CD4-positive, alpha-beta T cell treated with Interleukin-2 at 100 ng/mL for 4 hours (primary cell): ENCODE data around the gene SEMA4C.

ENCODE experiments used
- DNase-seq: peaks from one replicate; pipeline ENCODE4 v3.0.0-alpha.2; 2020; ENCODE audit warnings: low spot score

SEMA4C gene

DNA sequence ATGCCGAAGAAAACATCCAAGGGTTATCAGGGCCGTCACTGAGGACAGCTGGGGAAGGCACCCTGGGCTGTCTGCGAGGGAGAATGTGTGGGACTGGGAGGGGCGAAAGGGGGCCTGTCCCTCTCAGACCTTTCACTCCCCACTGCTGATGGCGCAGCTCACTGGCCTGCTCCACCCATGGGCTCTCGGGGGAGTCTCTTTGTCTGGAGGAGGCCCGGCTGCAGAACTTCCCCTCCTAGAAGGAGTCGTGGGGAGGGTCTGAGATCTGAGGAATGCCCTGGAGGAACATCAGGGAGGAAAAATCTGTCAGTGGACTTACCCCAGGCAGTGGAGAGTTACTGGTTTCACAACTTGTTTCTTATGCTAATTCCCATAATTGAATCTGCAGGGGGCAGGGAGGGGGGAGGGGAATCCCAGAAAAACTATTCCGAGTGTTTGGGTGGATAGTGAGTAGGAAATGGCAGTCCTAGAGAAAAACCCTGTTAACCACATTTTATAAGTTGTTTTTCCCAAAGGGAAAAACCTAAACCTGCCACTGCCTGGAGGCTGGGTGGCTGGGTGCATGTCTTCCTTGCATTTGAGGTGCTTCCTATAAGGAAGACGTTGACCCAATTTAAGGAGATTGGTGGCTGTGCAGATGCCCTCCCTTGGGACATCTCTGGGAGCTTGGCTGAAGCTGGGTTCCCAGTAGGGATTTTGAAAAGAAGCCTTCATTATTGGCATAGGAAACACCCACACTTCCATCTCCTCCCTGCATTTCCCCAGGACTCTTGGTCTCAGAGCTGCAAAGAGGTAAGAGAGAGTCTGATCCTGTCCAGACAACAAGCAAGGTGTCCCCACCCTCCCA lies 11.7 kb upstream of the SEMA4C start:
- DNase-seq, result no peak

DNA sequence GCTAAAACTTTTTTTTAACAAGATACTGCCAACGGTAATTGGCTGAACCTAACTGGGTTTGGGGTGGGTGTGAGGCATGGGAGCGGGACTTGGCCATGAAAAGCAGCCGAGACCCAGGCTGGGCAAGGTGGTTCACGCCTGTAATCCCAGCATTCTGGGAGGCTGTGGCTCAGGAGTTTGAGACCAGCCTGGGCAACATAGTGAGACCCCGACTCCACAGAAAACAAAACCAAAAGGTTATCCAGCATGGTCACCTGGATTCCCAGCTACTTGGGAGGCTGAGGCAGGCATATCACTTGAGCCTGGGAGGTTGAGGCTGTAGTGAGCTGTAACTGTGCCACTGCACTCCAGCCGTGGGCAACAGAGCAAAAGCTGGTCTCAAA lies 11.0 kb upstream of the SEMA4C start:
- DNase-seq, result no peak

DNA sequence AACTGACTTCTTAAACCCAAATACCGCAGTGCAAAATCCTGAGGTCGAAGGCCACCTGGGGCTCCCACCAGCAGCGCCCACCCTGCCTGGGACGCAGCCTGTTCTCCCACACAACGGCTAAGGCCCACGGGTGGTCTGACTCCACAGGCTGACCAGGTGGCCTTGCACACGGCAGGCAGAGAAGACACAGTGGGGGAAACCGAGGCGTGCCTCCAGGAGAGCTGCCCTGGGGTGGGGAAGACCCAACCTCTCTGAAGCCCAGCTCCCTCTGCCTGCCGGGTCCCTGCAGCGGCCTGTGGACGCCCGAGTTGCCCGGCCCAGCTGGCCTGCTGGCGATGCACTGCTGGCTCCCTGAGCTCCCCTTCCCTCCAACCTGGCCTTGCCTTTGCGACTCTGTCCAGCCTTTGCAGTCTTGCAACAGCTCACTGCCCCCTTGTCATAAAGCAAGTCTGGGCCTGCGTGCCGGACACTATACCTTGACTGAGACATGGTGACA lies 9.7 kb upstream of the SEMA4C start:
- DNase-seq, result no peak

DNA sequence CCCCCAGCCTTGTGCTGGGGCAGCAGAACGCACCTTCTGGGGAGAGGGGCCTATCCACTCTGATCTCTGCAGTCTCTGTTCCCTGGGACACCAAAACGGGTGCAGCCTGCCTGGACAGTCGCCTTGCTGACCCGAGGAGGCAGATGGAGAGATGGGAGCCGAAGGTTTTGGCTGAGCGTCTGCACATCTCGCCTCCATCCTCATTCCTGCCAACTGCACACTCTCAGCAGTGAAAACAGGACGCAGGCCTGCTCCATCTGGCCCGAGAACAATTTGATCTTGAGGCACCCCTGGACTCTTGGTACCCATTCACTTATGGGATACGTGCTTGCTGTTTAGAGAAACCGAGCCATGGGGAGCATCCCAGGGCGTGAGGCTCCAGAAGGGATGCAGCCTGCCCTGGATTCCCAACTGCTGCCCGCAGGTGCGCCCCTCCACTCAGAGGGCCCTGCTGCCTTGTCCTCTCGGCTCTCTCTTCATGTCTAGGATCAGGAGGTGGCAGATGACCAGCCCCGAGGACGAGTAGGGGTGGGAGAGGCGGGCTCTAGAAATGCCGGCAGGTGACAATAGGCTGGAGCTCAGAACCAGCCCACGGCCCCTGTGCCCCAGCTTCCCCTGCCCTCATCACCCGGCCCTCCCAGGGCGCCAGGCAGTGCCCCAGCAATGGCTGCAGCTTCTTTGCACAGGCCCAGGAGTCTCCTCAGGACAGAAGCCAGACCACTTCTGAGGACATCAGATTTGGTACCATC lies 9.1 kb upstream of the SEMA4C start:
- no peak for DNase-seq

- DNase-seq, result no peak
Observed at GRCh38 chr2:96878171-96878570, 8.3 kb upstream of the SEMA4C start.

GRCh38 chr2:96877631-96878092 lies 7.8 kb upstream of the SEMA4C start:
- no peak for DNase-seq

DNA sequence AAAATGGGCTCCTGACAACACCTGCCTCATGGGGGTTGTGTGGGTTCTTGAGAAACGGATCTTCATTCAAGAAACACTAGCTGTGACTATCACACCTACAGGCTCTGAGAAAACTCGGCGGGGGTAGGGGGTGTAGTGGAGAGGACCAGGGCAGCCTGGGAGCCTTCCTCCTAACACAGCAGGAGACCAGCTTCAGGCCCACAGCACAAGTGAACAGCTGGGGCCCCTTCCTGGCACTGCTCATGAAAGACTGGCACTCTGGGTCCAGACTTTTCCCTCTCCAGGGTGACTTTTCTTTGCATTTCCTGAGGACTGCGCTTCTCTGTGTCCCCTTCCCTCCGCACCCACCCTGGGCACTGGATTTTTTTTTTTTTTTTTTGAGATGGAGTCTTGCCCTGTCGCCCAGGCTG lies 7.2 kb upstream of the SEMA4C start:
- no peak for DNase-seq

GRCh38 chr2:96876269-96877041 lies 6.6 kb upstream of the SEMA4C start:
- DNase-seq, result no peak

DNA sequence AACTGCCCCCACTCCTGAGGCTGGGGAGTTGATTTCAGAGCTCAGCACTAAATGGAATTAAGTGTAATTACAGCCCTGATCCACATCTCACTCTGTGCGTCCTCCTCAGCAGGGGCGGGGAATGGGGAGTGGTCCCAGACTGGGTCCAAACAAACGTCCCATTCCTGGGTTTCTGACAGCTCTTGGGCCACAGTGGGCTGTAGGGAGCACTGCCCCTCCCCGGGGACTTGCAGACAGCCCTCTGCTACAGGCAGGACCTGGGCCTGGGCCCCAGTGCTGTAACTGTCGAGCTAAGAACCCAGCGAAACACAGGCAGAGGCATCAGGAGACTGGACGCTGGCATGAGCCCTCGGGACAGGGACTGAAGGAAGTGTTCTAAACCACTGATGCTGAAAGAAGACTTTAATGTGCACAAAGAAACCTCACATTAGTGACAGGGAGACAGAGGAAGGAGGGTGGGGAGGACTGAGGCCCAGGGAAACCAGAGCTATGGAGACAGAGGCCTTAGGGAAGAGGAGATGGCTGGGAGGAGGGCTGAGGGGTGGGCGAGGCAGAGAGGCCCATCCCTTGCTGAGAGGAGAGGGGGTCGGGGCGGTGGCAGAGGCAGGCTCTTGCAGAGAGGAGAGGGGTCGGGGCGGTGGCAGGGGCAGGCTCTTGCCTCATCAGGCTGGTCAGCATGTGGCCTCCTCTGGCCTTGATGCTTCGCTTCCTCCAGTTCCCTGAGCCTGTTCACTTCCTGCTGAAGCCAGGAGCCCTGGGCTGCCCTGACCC lies 5.8 kb upstream of the SEMA4C start:
- no peak for DNase-seq

GRCh38 chr2:96874198-96874831 lies 4.4 kb upstream of the SEMA4C start:
- no peak for DNase-seq

DNA sequence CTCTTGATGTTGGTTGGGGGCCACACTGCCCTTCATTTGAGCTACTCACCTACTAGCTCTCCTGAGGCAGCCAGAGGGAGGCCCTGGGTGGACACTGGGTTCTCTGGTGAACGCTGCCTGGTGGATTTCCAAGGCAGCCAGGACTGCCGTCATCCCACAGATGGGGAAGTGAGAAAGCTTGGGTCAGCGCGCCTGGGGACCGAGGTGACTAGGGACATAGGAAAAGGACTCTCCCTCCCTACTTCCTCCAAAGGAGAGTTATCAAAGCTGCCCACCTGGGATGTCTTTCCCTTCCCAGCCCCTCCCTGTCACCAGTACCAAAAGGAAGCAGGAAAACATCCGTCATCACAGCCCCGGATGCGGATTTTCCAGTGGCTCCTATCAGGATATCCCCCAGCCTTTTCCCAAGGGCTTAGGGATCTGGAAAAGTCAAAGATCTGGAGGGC lies 3.8 kb upstream of the SEMA4C start:
- no peak for DNase-seq

- no peak for DNase-seq
Observed at GRCh38 chr2:96872591-96873349, 2.9 kb upstream of the SEMA4C start.

- peak; percentile 63 for DNase-seq
Observed at GRCh38 chr2:96870626-96871255, 861 bp upstream of the SEMA4C start.

DNA sequence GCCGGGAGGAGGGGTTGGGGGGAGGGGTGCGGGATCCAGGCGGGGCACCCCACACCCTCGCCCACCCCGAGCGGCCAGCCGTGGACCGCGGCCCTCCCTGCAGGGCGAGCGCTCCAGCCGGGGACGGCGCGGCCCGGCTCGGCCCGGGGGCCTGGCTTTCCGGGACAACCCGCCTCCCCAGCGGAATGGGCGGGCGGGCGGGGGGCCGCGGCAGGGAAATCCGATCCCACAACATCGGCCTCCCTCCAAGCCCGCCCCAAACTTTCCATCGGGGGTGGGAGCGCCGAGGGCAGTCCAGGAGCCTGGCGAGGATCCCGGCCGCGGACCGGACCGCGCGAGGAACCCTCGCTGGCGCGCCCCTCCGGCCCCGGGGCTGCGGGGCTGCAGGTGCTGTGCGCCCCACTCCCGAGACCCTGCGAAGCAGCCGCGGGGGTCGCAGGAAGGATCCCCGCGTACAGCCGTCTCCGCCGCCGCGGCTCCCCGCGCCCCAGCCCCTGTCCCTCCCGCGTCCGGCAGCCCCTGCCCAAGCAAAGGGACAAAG lies 529 bp downstream of the SEMA4C start:
- DNase-seq, result no peak

DNA sequence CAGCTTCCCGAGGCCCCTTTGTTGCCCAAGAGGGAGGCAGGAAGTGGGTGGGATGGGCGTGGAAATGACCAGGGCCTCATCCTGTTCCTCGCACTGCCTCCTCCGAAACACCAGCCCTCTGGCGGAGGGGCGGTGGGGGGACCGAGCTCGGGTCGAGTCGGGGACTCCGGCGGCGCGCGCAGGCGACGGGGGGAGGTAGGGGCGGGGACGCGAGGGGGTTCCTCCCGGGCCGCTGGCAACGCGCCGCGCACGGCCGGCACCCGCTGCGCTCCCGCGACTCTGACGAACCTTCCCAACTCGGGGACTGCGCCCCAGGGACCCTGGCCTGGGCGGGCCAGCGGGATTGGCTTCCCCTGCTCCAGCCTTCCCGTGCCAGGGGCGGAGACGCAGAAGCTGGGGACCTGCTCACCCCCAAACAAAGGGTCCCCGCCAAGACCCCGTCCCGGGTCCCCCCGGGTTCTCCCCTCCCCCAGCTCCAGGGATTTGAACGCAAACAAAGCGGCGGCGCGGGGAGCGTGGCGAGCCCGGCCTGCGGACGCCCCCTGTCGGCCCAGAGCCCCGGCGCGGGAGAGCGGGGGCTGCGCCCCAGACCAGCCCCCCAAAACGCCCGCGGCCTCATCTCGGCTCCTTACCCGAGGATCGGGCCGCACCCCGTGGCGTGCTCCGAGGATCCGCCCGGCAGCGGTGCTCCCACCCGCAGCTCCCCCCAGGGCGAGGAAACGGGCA lies 1.2 kb downstream of the SEMA4C start:
- peak; percentile 47 for DNase-seq

DNA sequence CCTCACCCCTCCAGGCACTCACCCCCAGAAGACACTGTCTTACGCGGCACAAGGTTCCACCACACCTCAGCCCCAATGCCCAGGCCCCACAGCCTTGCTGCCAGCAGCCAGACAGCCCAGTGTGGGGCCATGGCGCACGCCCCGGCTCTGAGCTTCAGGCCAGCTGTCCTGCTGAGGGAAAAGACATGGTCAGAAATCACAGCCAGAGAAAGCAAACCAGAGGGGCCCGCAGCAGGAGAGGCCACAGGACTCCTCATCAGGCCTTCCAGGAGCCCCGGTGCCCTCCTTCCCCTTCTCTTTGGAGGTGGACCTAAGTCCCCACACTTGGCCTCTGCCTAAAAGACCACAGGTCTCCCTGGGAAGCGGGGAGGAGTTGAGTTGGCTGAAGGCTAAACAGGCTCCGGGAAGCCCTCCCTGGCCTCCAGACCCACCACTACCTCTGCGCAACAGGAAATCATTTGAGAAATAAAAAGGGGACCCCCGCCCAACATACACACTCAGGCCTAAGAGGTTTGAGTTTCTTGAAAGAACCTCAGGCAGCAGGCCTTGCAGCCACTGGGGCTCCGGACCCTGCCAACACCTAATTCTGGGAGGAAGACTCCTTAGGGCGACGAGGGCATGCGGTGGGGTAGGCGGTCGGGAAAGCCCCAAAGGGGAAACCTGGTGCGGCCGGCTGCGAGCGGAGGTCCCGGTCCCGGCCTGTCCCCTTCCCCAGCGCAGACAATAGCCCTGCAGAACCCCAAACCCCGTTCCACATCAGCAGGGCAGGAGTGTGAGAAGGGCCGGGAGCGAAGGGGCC lies 1.9 kb downstream of the SEMA4C start:
- no peak for DNase-seq

GRCh38 chr2:96866986-96867755 lies 2.7 kb downstream of the SEMA4C start:
- no peak for DNase-seq
